CD4-positive, alpha-beta T cell (primary cell): ENCODE measurements around the gene MRPL39. TPM values are rescaled to one million over a fixed set of nuclear protein-coding genes. Genes with fewer than 3 reads are reported as not detected.

ENCODE experiments used
- ATAC-seq: fragments of 200-7000 bp; cut with Tn5 transposase; one replicate; pipeline ENCODE4 v1.10.0; 2022; ENCODE audit warnings: mild to moderate bottlenecking; ENCODE audit not compliant: poor library complexity
- CTCF ChIA-PET: fragments of 350-600 bp; sonication (Branson Sonifier 250); formaldehyde crosslinking; loops from one replicate; lab custom pipeline; 2021; ENCODE audit warnings: antibody characterized with exemption, inconsistent platforms; lab: Charles Lee
- POLR2A ChIA-PET: fragments of 350-600 bp; sonication (Branson Sonifier 250); formaldehyde crosslinking; loops from one replicate; lab custom pipeline; 2021; ENCODE audit warnings: antibody characterized with exemption, inconsistent platforms; lab: Charles Lee
- DNase-seq, 14 experiments: peaks; one replicate each; pipeline ENCODE4 v3.0.0-alpha.2; 2013 to 2020; ENCODE audit warnings: mixed read lengths in 2 of 14
- H3K27ac ChIP-seq, 2 donors: one replicate each; pipeline versions ENCODE4 v1.5.1 to v1.7.0; 2013; ENCODE audit warnings: low read length in 2 of 2, low read depth in 1 of 2, mild to moderate bottlenecking in 1 of 2
- H3K27me3 ChIP-seq, 2 experiments: 1 replicate in 1 of 2; 2 replicates in 1 of 2; pipeline versions ENCODE4 v1.6.1 to v1.7.0; 2013; ENCODE audit warnings: low read length in 2 of 2, control low read depth in 1 of 2, mild to moderate bottlenecking in 1 of 2, moderate library complexity in 1 of 2; ENCODE audit not compliant: insufficient read depth in 2 of 2, control insufficient read depth in 1 of 2
- H3K36me3 ChIP-seq: one replicate; pipeline ENCODE4 v1.6.1; 2013; ENCODE audit warnings: low read length, control low read depth; ENCODE audit not compliant: insufficient read depth
- H3K4me1 ChIP-seq: one replicate; pipeline ENCODE4 v1.6.1; 2013; ENCODE audit warnings: low read length, control low read depth; ENCODE audit not compliant: insufficient read depth
- H3K4me3 ChIP-seq: one replicate; pipeline ENCODE4 v1.5.1; 2013; ENCODE audit warnings: mild to moderate bottlenecking, low read length, moderate library complexity
- H3K9me3 ChIP-seq, 2 experiments: 1 replicate in 1 of 2; 2 replicates in 1 of 2; pipeline versions ENCODE4 v1.6.1 to v1.7.0; 2013; ENCODE audit warnings: low read length in 2 of 2, mild to moderate bottlenecking in 2 of 2, control low read depth in 1 of 2, moderate library complexity in 1 of 2; ENCODE audit not compliant: control insufficient read depth in 1 of 2, insufficient read depth in 1 of 2
- H3K27ac Mint-ChIP-seq: one replicate; pipeline ENCODE4 v1.8.0; 2020; ENCODE audit warnings: mixed read lengths
- H3K27me3 Mint-ChIP-seq: one replicate; pipeline ENCODE4 v1.8.0; 2021; ENCODE audit warnings: mixed read lengths
- H3K36me3 Mint-ChIP-seq: one replicate; pipeline ENCODE4 v1.8.0; 2021; ENCODE audit warnings: low read depth, mixed read lengths
- H3K4me1 Mint-ChIP-seq: one replicate; pipeline ENCODE4 v1.8.0; 2021; ENCODE audit warnings: low read depth, mixed read lengths
- H3K4me3 Mint-ChIP-seq: one replicate; pipeline ENCODE4 v1.8.0; 2020; ENCODE audit warnings: mild to moderate bottlenecking, mixed read lengths
- H3K9me3 Mint-ChIP-seq: one replicate; pipeline ENCODE4 v1.8.0; 2020; ENCODE audit warnings: mixed read lengths
- CTCF ChIP-seq: fragments of 200-600 bp; IDR thresholded peaks from one replicate; pipeline ENCODE4 v1.8.0; 2022; ENCODE audit warnings: antibody characterized with exemption, mild to moderate bottlenecking
- intact Hi-C, 2 experiments: fragments of 100-400 bp; cut with DNase I in 1 of 2; cut with micrococcal nuclease in 1 of 2; formaldehyde crosslinking; loops; one replicate each; pipeline versions ENCODE4 v1.15.1 to v1.9.0; 2023 to 2025; cut with DNase I, micrococcal nuclease
- total RNA-seq, 174 experiments: library from RNA in 2 of 174; stranded (reverse) in 2 of 174; gene quantifications; one replicate each; pipeline ENCODE4 v1.2.3 and lab custom pipeline; 2021 to 2026

The MRPL39 gene
- total RNA-seq, 2 experiments from 2014 or later, result 10.7 to 15.2 TPM

GRCh38 chr21:25589887-25590286 lies 17.4 kb downstream of the MRPL39 start:
- H3K9me3 Mint-ChIP-seq, result no peaks in the 10 kb centered on the region
- no peaks in the 10 kb centered on the region for H3K4me1 ChIP-seq
- peaks cover 72% of the 10 kb centered on the region for H3K36me3 ChIP-seq
- peaks cover 56% of the 10 kb centered on the region for H3K4me1 Mint-ChIP-seq
- ChIA-PET CTCF (interaction anchor here (1.0 kb wide), 1 partner anchor 37 kb away, joined by 3 read pairs; no protein-coding TSS in a partner anchor), POLR2A (no interaction called here)
- no peak overlapping the region for H3K4me3 ChIP-seq
- H3K27me3 Mint-ChIP-seq, result no peaks in the 10 kb centered on the region
- no peaks in the 10 kb centered on the region for H3K27me3 ChIP-seq
- intact Hi-C loops, result no loop called here
- DNase-seq (no peak), ATAC-seq (no peak)
- no peak overlapping the region for H3K27ac ChIP-seq
- no peak for TF ChIP-seq CTCF
- H3K36me3 Mint-ChIP-seq, result peaks cover 94% of the 10 kb centered on the region
- no peaks in the 10 kb centered on the region for H3K9me3 ChIP-seq
- H3K27ac Mint-ChIP-seq, result peak overlapping the region; percentile 12
- no peak overlapping the region for H3K4me3 Mint-ChIP-seq

GRCh38 chr21:25586791-25587190 lies 20.5 kb downstream of the MRPL39 start:
- POLR2A ChIA-PET, result no interaction called here
- Mint-ChIP-seq H3K27me3 (no peaks in the 10 kb centered on the region), H3K9me3 (no peaks in the 10 kb centered on the region), H3K36me3 (peaks cover 82% of the 10 kb centered on the region), H3K27ac (no peak overlapping the region), H3K4me1 (peaks cover 79% of the 10 kb centered on the region), H3K4me3 (no peak overlapping the region)
- TF ChIP-seq CTCF, result no peak
- no peak overlapping the region for H3K4me3 ChIP-seq
- intact Hi-C loops, result no loop called here
- CTCF ChIA-PET, result no interaction called here
- ATAC-seq, result no peak
- H3K27ac ChIP-seq, result no peak overlapping the region
- H3K27me3 ChIP-seq, result no peaks in the 10 kb centered on the region
- no peaks in the 10 kb centered on the region for H3K4me1 ChIP-seq
- H3K9me3 ChIP-seq, result no peaks in the 10 kb centered on the region
- no peak for DNase-seq
- peaks cover 43% of the 10 kb centered on the region for H3K36me3 ChIP-seq

GRCh38 chr21:25586326-25586725 lies 21.0 kb downstream of the MRPL39 start:
- Histone ChIP-seq H3K4me1 (no peaks in the 10 kb centered on the region), H3K9me3 (no peaks in the 10 kb centered on the region), H3K36me3 (peaks cover 38% of the 10 kb centered on the region), H3K27me3 (no peaks in the 10 kb centered on the region), H3K4me3 (no peak overlapping the region), H3K27ac (no peak overlapping the region)
- peaks cover 74% of the 10 kb centered on the region for H3K4me1 Mint-ChIP-seq
- H3K4me3 Mint-ChIP-seq, result no peak overlapping the region
- no peak for ATAC-seq
- no peak for DNase-seq
- no peaks in the 10 kb centered on the region for H3K27me3 Mint-ChIP-seq
- POLR2A ChIA-PET, result no interaction called here
- H3K36me3 Mint-ChIP-seq, result peaks cover 77% of the 10 kb centered on the region
- H3K27ac Mint-ChIP-seq, result no peak overlapping the region
- intact Hi-C loops, result no loop called here
- no peaks in the 10 kb centered on the region for H3K9me3 Mint-ChIP-seq
- CTCF ChIA-PET, result no interaction called here
- no peak for TF ChIP-seq CTCF
